Measurements from ENCODE around the gene ZNF385B.
"Not testable (repeated sequence)": the region's sequence is repeated elsewhere in the genome, so short reads cannot be mapped to it uniquely, and the experiment has no call there.

ZNF385B gene

DNA sequence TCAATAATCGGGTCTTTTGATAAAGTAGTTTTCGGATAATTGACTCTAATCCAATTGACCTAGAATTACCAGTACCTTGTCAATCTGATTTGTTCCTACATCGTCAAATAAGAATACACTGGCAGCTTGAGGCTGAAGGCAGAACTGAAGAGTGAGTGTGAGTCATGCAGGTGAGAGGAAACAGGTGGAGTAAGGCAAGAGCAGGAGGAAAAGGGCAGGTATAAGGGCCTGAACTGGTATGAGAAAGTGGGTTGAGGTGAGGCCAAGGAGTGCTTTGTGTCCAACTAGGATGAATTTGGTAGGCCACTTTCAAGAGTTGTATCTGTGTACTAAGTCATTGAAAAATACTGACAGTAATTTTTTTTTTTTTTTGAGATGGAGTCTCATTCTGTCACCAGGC is 186.0 kb downstream of the ZNF385B start:
- DNase-seq: no peak

DNA sequence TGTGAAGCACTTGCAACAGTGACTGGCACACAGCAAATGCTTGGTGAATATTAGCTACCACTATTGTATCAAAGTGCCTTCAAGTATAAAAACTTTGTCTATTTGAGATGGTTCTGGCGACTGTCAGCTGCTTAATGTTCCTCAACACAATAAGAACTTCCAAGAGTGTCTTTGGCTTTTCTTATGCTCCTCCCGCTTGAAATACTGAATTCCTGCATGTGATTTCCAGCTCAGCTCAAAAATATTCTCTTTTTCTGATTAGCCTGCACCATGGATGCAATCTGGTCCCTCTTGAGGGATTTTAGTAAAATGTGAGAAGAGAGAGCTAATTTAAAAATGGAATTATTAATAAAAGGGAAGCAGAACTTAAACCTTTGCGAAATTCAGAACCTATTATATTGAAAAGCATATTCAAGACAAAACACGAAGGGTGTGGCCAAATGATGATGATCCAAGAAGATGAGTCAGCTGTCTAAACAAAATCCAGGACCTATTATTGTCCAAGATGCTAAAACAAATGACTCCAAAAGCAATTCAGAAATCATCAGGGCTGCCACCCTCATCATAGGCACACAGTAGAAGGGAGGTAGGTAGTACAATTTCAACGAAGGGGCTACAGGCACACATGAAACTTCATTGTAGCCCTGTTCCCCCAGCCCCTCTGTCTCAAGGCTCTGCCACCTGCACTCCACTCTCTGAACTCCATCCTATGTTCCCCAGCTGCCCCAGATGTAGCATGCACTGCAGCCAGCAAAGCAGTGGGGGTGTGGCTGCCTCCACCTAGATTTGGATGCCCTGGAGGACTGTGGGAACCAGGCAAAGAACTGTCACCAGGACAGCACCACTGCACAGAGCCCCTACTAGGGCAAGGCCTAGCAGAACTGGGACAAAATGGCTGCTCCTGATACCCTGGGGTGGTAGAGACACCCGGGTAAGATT is 190.1 kb downstream of the ZNF385B start:
- DNase-seq: no peak

- no peak for DNase-seq
Observed at GRCh38 chr2:179669196-179669595, 192.2 kb downstream of the ZNF385B start.

DNA sequence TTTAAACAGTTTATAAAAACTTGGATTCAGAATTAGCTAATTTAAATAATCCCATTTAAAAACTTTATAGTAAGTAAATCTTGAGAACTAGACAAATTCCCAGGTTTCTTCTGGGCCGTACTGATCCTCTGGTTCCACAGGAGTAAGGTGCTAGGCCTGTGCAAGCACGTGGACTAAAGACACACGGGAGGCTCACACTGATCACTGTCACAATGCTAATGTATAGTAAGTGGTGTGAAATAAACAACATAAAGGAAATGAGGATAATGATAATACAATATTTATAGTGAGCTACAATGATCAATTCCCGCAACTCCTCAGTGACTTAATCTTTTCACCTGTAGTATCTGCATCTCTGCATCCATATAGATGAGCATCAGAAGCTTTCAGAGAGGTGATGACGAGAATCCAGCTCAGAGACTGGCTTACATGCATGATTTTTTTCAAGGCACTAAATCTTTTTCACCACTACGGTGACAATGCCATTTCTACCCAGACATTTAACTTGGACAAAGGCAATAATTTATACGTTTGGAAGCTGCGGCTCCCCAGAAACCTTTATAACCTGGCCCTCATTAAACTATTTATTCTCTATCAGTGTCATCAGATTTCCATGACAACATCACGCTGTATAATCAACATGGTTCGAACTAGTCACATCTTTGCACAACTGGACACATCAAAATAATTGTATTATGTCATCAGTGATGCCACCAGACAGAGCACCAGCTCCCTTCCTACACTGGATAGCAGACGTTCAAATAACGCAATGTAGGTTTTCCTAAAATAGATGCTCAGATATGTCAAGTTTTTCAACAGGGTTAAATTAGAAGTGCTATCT is 196.2 kb downstream of the ZNF385B start:
- no peak for DNase-seq

- no peak for DNase-seq
Observed at GRCh38 chr2:179661986-179662385, 199.4 kb downstream of the ZNF385B start.

DNA sequence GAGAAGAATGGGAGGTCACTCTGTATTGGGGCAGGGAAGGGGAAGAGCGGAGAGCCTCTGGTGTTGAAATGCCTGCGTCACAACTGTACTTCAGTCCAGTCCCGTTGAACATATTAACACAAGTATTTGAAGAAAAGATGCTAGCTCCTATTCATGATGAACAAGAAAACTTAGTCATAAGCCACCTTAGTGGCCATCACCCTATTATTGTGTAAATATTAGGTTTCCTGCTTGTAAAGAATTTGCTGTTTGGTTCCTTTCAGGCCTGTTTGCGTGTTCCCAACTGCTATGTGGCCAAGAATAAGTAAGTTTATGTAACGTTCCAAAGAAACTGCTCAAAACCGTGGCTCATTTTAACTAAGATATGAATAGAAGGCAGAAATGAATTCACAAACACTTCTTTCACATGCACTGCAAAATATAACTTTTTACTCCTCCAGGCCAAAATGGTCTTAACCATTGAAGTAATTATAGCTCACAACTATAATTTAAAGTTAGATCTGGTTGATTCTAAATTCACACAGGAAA is 204.3 kb downstream of the ZNF385B start:
- DNase-seq: no peak

- DNase-seq: no peak
Observed at GRCh38 chr2:179655627-179656026, 205.8 kb downstream of the ZNF385B start.

- DNase-seq: no peak
Observed at GRCh38 chr2:179654806-179655205, 206.6 kb downstream of the ZNF385B start.

DNA sequence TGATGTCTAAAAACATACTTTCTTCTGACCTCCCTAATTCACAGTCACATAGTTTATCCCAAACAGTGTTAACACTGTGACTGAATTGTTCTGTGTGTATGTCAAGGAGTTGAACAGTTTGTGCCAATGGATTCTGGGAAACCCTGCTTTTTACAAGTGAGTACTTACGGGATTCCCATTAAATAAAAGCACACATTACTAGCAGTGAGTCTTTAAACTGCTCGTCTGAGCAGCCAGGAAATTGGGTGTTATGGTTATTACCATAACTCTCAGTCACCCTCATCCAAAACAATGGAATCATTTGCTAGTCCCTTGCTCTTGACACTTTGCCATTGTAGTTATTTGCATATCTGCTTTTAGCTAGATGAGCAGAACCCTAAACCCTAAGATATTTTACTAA is 209.1 kb downstream of the ZNF385B start:
- DNase-seq: no peak

DNA sequence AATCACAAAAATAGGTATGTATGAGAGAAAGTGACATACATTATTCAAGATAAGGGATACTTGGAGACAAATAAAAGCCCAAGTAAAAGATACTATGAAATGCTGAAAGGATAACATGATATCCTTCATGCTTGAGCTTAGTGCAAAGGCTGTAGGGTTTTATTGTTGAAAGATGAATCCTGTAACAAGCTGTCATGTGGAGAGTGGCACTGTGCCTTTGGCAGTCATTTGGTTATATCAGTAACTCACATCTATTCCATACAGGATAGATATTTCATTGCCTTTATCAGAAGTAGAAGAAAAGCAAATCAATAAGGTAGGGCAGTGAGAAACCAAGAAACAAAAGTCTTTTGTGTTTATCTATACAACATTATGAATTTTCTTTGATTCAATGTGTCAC is 211.0 kb downstream of the ZNF385B start:
- no peak for DNase-seq

DNA sequence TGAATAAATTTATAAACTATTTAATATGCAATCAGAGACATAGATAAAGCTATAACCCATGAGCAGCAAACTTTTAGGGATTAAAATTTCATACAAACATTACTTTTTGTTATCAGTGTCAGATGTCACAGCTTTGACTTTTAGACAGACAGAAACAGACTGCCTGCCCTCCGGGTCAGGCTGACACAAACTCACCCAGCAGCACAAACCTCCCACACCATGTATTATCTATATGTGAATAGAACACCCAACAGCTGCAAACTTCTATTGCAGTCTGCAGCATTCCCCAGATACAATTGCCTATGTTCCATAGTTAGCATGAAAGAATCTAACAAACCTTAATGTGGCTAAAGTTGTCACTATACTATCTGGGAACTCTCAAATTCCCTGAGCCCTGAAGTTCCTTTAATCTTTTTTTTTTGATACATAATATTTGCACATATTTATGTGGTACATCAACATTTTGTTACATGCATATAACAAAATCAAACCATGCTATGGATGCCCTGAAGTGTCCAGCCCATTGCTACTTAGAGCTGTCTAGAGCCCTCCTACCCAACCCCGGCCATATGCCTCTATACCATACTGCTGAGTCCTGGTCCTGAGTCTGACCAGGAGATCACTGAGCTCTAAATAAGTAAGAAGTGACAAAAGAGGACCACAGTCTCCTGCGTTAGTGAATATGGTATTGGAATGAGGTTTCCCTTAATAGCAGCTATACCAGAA is 214.4 kb downstream of the ZNF385B start:
- DNase-seq: no peak

DNA sequence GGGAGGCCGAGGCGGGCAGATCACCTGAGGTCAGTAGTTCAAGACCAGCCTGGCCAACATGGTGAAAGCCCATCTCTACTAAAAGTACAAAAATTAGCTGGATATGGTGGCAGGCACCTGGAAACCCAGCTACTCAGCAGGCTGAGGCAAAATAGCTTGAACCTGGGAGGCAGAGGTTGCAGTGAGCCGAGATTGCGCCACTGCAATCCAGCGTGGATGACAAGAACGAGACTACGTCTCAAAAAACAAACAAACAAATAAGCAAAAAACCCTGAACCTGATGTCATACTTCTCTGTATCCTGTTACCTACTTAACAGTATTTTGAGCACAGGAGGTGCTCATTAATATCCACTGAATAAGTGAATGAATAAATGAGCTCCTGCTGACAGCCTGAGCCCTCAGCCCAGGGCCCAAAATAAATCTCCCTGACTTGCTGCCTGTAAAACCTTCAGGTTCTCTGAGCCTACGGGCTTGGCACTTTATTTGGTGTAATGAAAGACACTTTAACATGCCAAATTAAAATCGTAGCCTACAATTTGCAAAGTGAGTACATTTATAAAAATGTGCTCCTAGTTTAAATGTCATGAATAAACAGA is 215.1 kb downstream of the ZNF385B start:
- DNase-seq: no peak

DNA sequence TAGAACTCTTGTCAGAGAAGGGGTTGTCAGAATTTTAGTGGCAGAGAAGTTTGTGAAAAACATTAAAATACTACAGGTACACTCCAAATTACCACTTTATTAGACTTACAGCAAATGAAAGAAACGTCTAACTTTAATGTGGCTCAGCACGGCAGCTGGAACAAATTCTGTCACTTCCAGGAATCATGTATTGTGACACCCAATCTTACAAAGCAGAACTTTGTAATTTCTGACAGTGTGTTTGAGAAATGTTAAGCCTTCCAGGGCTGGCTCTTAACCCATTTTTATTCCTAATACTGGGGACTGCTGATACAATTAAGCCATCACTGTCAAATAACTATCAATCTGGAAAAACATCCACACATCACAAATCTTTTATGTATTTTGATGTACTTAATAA is 216.4 kb downstream of the ZNF385B start:
- no peak for DNase-seq

GRCh38 chr2:179642462-179642861 is 218.9 kb downstream of the ZNF385B start:
- no peak for DNase-seq

DNA sequence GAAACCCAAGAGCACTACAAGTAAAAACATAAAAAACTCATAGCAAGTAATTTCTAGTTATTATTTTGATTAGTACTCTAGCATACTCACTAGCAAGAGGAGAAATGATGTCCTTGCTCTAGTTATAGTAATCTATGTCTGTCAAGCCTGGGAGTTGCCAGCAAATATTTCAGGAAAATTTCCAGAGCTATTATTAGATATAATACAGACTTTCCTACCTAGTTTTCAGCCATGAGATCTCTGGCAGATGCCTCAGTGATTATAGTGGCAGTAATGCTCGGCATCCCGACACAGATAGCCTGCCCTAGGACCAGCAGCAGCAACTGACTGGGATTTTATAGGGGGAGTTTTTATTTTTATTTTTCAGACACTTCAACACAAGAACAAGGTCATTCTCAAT is 224.4 kb downstream of the ZNF385B start:
- no peak for DNase-seq

- DNase-seq: no peak
Observed at GRCh38 chr2:179636100-179636980, 225.1 kb downstream of the ZNF385B start.

GRCh38 chr2:179631769-179632385 is 229.5 kb downstream of the ZNF385B start:
- not testable (repeated sequence) for DNase-seq

DNA sequence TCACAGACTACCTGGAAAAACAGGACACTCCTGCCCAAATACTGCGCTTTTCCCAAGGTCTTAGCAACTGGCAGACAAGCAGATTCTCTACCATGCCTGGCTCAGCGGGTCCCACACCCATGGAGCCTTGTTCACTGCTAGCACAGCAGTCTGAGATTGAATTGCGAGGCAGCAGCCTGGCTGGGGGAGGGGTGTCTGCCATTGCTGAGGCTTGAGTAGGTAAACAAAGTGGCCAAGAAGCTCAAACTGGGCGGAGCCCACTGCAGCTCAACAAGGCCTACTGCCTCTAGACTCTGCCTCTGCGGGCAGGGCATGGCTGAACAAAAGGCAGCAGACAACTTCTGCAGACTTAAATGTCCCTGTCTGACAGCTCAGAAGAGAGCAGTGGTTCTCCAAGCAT is 231.6 kb downstream of the ZNF385B start:
- DNase-seq: not testable (repeated sequence)

DNA sequence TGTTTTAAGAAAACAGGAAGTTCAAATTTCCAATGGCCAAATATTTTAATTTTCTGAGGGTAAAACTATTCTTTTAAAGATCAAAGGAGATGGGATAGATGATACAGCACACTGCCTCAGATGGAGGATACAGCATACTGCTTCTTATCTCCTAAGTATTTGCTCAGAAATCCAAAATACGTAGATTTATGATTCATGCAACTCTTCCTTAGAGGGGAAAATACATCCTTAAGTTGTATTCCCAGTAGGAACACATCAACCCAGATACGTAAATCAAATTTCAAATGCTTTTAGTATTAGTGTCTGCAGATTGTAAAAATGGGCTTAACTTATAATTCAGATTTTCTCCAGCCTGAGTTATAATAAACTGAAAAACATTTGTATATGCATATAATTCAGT is 235.2 kb downstream of the ZNF385B start:
- no peak for DNase-seq

- no peak for DNase-seq
Observed at GRCh38 chr2:179622635-179623300, 238.6 kb downstream of the ZNF385B start.
